MM.1S (cell line): Measurements from ENCODE around the gene GRIN2D.

ENCODE experiments used
- CTCF ChIP-seq: fragments of 300-600 bp; sonication (generic); IDR thresholded peaks from 2 replicates; pipeline ENCODE4 v1.5.1; 2016; ENCODE audit warnings: antibody characterized with exemption, low read length, mixed read lengths
- EZH2 ChIP-seq: fragments of 300-600 bp; sonication (generic); optimal IDR thresholded peaks from 2 replicates; pipeline ENCODE3; 2017; ENCODE audit warnings: low read depth, mild to moderate bottlenecking, antibody characterized with exemption, low read length, mixed read lengths

- no peak for TF ChIP-seq CTCF
- no peak for TF ChIP-seq EZH2
Measured at GRCh38 chr19:48348045-48348444, 45.4 kb upstream of the GRIN2D start.
